Spleen (tissue), 11 donors: ENCODE results near the gene NFIC. TPM values are rescaled to one million over a fixed set of nuclear protein-coding genes. Genes with fewer than 3 reads are reported as not detected.

ENCODE experiments used
- DNase-seq: peaks from one replicate; pipeline ENCODE4 v3.0.0-alpha.2; 2020
- H3K27ac ChIP-seq, 8 donors: fragments of 200-600 bp; sonication (generic) in 7 of 8; 1 replicate in 4 of 8; 2 replicates in 4 of 8; pipeline versions ENCODE4 v1.5.0 to v1.8.0; 2016 to 2021; ENCODE audit warnings: inconsistent platforms in 4 of 8, mild to moderate bottlenecking in 4 of 8, moderate library complexity in 1 of 8
- H3K27me3 ChIP-seq, 7 donors: fragments of 200-600 bp; sonication (generic) in 6 of 7; replicated peaks in 1 of 7; 1 replicate in 4 of 7; 2 replicates in 3 of 7; pipeline versions ENCODE4 v1.5.0 to v1.8.0; 2016 to 2021; ENCODE audit warnings: inconsistent platforms in 3 of 7, mild to moderate bottlenecking in 1 of 7
- H3K36me3 ChIP-seq, 6 donors: fragments of 200-600 bp; sonication (generic) in 5 of 6; 1 replicate in 4 of 6; 2 replicates in 2 of 6; pipeline versions ENCODE4 v1.5.0 to v1.8.0; 2016 to 2021; ENCODE audit warnings: inconsistent platforms in 2 of 6
- H3K4me1 ChIP-seq, 6 donors: fragments of 200-600 bp; sonication (generic) in 5 of 6; 1 replicate in 3 of 6; 2 replicates in 3 of 6; pipeline versions ENCODE4 v1.5.0 to v1.8.0; 2016 to 2021; ENCODE audit warnings: inconsistent platforms in 3 of 6
- H3K4me3 ChIP-seq, 8 donors: fragments of 200-600 bp; sonication (generic) in 7 of 8; 1 replicate in 4 of 8; 2 replicates in 4 of 8; pipeline versions ENCODE4 v1.5.0 to v1.8.0; 2016 to 2021; ENCODE audit warnings: inconsistent platforms in 4 of 8, mild to moderate bottlenecking in 4 of 8, moderate library complexity in 2 of 8
- H3K9me3 ChIP-seq, 8 donors: fragments of 200-600 bp; sonication (generic) in 7 of 8; 1 replicate in 4 of 8; 2 replicates in 4 of 8; pipeline versions ENCODE4 v1.5.0 to v1.8.0; 2016 to 2021; ENCODE audit warnings: inconsistent platforms in 4 of 8
- POLR2A ChIP-seq, 3 donors: fragments of 450-650 bp; IDR thresholded peaks; one replicate each; pipeline ENCODE4 v1.5.1; 2017; ENCODE audit warnings: antibody characterized with exemption in 3 of 3, mild to moderate bottlenecking in 1 of 3
- POLR2AphosphoS5 ChIP-seq, 3 donors: sonication (generic); formaldehyde crosslinking; IDR thresholded peaks; one replicate each; pipeline ENCODE4 v1.5.1; 2017; ENCODE audit warnings: antibody characterized with exemption in 3 of 3
- WGBS, 5 donors: extraction: QIAGEN DNeasy Blood & Tissue Kit in 3 of 5; methylation state at CpG; one replicate each; pipeline versions ENCODE4 v1.1.5 to v1.1.7; 2013 to 2018; 5-methylcytosine and 5-hydroxymethylcytosine counted together
- intact Hi-C: fragments of 100-400 bp; cut with DNase I; formaldehyde crosslinking; loops from one replicate; pipeline ENCODE4 v1.15.0; 2023; ENCODE audit warnings: low total_unique reads
- polyA plus RNA-seq, 3 donors: library from polyadenylated mRNA; stranded (reverse); fragments of 200-250 nt; gene quantifications; one replicate each; pipeline ENCODE4 v1.2.1, GENCODE V29; 2013
- total RNA-seq, 7 donors: library from RNA; depleted of rRNA in 3 of 7; stranded (reverse); fragments of >200 nt in 3 of 7; fragmentation: NEBNext Ultra II Directional in 4 of 7; extraction: Animal tissue kit (Norgen Biotek cat#: 25700) in 4 of 7; gene quantifications; one replicate each; pipeline versions ENCODE4 v1.1.0 to v1.2.1, GENCODE V29; 2016 to 2021
- TF ChIP-seq, protein P1 (sequence below), 11 experiments: fragments of 200-600 bp in 7 of 11; fragments of 450-650 bp in 4 of 11; sonication (generic) in 4 of 11; IDR thresholded peaks in 8 of 11; conservative IDR thresholded peaks in 3 of 11; 1 replicate in 7 of 11; 2 replicates in 4 of 11; pipeline versions ENCODE4 v1.4.0 to v1.8.0; 2016 to 2021; ENCODE audit warnings: antibody characterized with exemption in 11 of 11, inconsistent platforms in 4 of 11, mild to moderate bottlenecking in 1 of 11
- donor health status: healthy with polysubstance abuse.
- donor health status: DM: no; HTN: no; CAD: no; lungs with moderate emphysema.
- donor health status: DM: no; HTN: no; CAD: no.
- donor health status: Bipolar disorder and iron deficiency.
- donor health status: healthy.
- donor health status: DM: no; HTN: no; CAD: no.
- donor health status: DM: yes; HTN: yes; CAD: no.

Gene NFIC
- total and polyA plus RNA-seq, 10 donors, result 4.1 to 125 (median 74.4) TPM

DNA sequence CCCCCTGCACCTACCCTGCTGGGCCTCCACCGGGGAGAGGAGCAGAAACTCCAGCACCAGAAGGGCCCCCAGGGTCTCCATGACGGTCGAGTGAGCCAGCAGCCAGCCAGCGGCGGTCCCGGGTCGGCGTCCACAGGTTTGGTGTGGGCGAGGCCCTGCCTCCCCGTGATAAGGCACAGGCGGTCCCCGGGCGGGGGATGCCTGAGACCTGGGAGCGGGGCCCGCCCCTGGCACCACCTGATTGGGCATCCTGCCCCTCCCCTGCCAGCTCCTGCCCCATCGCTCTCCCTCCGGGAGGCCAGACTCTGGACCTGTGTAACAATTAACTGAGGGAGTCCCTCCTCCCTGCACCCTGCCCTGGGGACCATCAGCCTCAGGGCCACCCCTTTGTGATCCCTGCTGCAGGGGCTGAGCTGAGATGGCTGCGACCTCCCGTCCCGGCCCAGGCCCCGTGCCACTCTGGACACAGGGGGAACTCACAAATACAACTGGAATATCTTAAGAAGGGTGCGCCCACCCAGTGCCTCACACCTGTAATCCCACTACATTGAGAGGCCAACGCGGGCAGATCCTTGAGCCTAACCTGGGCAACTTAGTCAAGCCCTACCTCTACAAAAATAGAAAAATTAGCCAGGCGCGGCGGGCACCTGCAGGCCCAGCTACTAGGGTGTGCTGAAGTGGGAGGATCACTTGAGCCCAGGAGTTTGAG, 114.2 kb downstream of the NFIC start, which contains the start of gene SMIM24:
Gene SMIM24 (minus strand): TSS at position 143 of the 709 bp plus-strand sequence. CDS start 62 bp downstream, at position 81.
- no peak for DNase-seq
- WGBS, 5 donors, result 59 to 85% (median 73%) methylated on average over 16 to 27 of the region's 27 CpGs
- H3K9me3 ChIP-seq, result no peaks in the 10 kb centered on the region
- peaks cover 0 to 72% (median 28%) of the 10 kb centered on the region in 7 donors for H3K27me3 ChIP-seq
- intact Hi-C loops, result loop anchor here (5.0 kb wide), 1 partner anchor 148 kb away; no protein-coding TSS in a partner anchor
- H3K27ac ChIP-seq, result no peak within 1 kb of the TSS
- TF ChIP-seq, protein P1, sequence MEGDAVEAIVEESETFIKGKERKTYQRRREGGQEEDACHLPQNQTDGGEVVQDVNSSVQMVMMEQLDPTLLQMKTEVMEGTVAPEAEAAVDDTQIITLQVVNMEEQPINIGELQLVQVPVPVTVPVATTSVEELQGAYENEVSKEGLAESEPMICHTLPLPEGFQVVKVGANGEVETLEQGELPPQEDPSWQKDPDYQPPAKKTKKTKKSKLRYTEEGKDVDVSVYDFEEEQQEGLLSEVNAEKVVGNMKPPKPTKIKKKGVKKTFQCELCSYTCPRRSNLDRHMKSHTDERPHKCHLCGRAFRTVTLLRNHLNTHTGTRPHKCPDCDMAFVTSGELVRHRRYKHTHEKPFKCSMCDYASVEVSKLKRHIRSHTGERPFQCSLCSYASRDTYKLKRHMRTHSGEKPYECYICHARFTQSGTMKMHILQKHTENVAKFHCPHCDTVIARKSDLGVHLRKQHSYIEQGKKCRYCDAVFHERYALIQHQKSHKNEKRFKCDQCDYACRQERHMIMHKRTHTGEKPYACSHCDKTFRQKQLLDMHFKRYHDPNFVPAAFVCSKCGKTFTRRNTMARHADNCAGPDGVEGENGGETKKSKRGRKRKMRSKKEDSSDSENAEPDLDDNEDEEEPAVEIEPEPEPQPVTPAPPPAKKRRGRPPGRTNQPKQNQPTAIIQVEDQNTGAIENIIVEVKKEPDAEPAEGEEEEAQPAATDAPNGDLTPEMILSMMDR (IDR thresholded peaks at IDR 0.05 in 8 of 11, conservative IDR thresholded peaks at IDR 0.05 in 3 of 11), result no peak
- TF ChIP-seq POLR2AphosphoS5 (IDR thresholded peaks at IDR 0.05) (no peak), POLR2A (IDR thresholded peaks at IDR 0.05) (no peak)
- H3K4me3 ChIP-seq, result no peak within 1 kb of the TSS
- H3K4me1 ChIP-seq, result peaks cover 0 to 16% (median 7%) of the 10 kb centered on the region in 6 donors
- no peaks in the 10 kb centered on the region for H3K36me3 ChIP-seq

DNA sequence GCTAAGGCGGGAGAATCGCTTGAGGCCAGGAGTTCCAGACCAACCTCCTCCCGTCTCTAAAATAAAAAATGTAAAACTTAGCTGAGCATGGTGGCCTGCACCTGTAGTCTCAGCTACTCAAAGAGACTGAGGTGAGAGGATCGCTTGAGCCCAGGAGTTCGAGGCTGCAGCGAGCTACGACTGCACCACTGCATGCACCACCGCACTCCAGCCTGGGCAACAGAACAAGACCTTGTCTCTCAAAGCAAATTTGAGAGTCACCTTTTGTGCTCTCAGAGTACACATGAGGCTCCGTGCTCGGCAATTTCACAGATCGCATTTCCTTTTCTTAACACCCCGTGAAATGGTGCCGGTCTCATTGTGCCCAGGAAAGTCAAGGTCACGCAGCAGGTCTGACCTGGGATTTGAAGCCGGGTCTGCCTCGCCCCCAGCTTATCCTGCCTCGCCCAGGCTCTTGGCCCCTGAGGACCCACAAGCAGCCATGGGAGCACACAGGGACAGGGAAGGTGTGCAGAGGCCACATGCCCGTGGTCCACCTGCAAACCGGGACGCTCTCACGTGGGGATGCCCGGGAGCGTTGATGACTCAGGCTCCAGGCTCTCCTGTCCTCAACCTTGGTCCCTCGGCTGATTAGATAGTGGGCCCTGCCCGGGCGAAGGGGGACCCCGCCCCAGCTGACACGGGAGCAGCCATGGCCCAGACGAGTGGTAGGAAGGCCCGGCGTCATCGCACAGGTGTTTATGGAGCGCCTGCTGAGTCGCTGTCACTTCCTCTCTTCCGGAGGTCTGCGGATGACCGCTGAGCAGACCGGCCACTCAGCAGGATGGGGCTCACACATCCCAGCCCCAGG, 115.1 kb downstream of the NFIC start:
- no peaks in the 10 kb centered on the region for H3K36me3 ChIP-seq
- WGBS, 5 donors, result 69 to 79% (median 74%) methylated on average over 23 to 38 of the region's 38 CpGs
- DNase-seq, result no peak

DNA sequence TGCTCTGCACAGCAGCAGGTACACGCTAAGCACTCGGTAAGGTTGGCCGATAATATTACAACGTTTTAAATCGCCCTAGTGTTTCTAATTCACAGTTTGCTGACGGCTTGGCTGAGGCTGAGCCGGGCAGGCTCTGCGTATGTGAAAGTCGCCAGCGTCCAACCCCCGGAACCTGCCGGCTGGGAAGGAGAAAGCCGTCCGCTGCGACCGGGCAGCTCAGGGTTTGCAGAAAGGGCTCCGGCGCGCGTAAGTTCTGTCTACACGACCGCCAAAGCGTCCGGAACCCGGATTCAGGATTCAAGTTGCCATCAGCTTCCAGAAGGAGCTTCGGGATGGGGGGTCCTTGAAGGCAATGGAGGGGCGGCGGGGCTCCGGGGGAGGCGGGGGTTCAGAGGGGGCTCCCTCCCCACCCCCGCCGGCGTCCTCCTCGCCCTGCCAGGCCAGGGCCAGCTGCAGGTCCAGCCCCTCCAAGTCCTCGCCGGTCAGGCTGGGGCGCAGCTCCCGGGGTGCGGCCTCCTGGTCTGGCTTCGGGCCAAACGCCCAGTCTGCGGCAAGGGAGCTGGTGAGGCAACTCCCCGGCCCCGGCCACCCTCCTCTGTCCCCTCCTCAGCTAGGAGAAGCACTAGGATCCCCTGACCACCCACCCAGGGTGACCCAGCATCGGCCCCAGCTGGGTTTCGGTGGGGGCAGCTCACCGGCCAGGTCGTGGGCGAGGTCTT, 116.3 kb downstream of the NFIC start:
- H3K4me1 ChIP-seq, result peaks cover 0 to 16% (median 7%) of the 10 kb centered on the region in 6 donors
- H3K27me3 ChIP-seq, result peaks cover 0 to 64% (median 28%) of the 10 kb centered on the region in 7 donors
- TF ChIP-seq, protein P1 (IDR thresholded peaks at IDR 0.05 in 8 of 11, conservative IDR thresholded peaks at IDR 0.05 in 3 of 11), result no peak
- H3K36me3 ChIP-seq, result no peaks in the 10 kb centered on the region
- H3K9me3 ChIP-seq, result no peaks in the 10 kb centered on the region
- 83 to 90% (median 86%) methylated on average over 28 to 49 of the region's 49 CpGs for WGBS, 5 donors
- no peak overlapping the region for H3K27ac ChIP-seq
- no peak for DNase-seq
- no peak overlapping the region for H3K4me3 ChIP-seq
- intact Hi-C loops, result loop anchor here (5.0 kb wide), 1 partner anchor 150 kb away; no protein-coding TSS in a partner anchor

More for the DNA sequence above, 115.1 kb downstream of the NFIC start:
- Histone ChIP-seq H3K27me3 (peaks cover 0 to 68% (median 28%) of the 10 kb centered on the region in 7 donors), H3K27ac (no peak overlapping the region), H3K4me3 (no peak overlapping the region), H3K4me1 (peaks cover 0 to 16% (median 7%) of the 10 kb centered on the region in 6 donors), H3K9me3 (no peaks in the 10 kb centered on the region)
- no peak for TF ChIP-seq POLR2AphosphoS5 (IDR thresholded peaks at IDR 0.05)
- no peak for TF ChIP-seq POLR2A (IDR thresholded peaks at IDR 0.05)
- TF ChIP-seq, protein P1 (IDR thresholded peaks at IDR 0.05 in 8 of 11, conservative IDR thresholded peaks at IDR 0.05 in 3 of 11), result no peak
- intact Hi-C loops, result loop anchor here (5.0 kb wide), 1 partner anchor 149 kb away; no protein-coding TSS in a partner anchor
